Choroid plexus epithelial cell (primary cell): ENCODE results near the gene OR51E2.

Source experiments
- DNase-seq: peaks from one replicate; pipeline ENCODE4 v3.0.0-alpha.2; 2010; ENCODE audit warnings: low read depth
- H3K4me3 ChIP-seq: 2 replicates; pipeline ENCODE4 v1.5.1; 2011; ENCODE audit warnings: low read depth, mild to moderate bottlenecking, control low read depth, low read length, moderate library complexity
- TF ChIP-seq, protein P1 (sequence below): conservative IDR thresholded peaks from 2 replicates; pipeline ENCODE4 v1.5.1; 2011; ENCODE audit warnings: low read depth, mild to moderate bottlenecking, control low read depth, inconsistent platforms, low read length, moderate library complexity

OR51E2 gene

GRCh38 chr11:4664183-4664582 lies 33.5 kb downstream of the OR51E2 start:
- TF ChIP-seq, protein P1, sequence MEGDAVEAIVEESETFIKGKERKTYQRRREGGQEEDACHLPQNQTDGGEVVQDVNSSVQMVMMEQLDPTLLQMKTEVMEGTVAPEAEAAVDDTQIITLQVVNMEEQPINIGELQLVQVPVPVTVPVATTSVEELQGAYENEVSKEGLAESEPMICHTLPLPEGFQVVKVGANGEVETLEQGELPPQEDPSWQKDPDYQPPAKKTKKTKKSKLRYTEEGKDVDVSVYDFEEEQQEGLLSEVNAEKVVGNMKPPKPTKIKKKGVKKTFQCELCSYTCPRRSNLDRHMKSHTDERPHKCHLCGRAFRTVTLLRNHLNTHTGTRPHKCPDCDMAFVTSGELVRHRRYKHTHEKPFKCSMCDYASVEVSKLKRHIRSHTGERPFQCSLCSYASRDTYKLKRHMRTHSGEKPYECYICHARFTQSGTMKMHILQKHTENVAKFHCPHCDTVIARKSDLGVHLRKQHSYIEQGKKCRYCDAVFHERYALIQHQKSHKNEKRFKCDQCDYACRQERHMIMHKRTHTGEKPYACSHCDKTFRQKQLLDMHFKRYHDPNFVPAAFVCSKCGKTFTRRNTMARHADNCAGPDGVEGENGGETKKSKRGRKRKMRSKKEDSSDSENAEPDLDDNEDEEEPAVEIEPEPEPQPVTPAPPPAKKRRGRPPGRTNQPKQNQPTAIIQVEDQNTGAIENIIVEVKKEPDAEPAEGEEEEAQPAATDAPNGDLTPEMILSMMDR, result no peak
- H3K4me3 ChIP-seq, result no peak overlapping the region
- DNase-seq, result no peak

- no peak for DNase-seq
- no peak overlapping the region for H3K4me3 ChIP-seq
- TF ChIP-seq, protein P1, result no peak
Measured at GRCh38 chr11:4662876-4663275, 34.8 kb downstream of the OR51E2 start.

- peak; percentile 14 for DNase-seq
- H3K4me3 ChIP-seq, result no peak overlapping the region
- TF ChIP-seq, protein P1, result no peak
Measured at GRCh38 chr11:4658629-4659445, 38.8 kb downstream of the OR51E2 start.

DNA sequence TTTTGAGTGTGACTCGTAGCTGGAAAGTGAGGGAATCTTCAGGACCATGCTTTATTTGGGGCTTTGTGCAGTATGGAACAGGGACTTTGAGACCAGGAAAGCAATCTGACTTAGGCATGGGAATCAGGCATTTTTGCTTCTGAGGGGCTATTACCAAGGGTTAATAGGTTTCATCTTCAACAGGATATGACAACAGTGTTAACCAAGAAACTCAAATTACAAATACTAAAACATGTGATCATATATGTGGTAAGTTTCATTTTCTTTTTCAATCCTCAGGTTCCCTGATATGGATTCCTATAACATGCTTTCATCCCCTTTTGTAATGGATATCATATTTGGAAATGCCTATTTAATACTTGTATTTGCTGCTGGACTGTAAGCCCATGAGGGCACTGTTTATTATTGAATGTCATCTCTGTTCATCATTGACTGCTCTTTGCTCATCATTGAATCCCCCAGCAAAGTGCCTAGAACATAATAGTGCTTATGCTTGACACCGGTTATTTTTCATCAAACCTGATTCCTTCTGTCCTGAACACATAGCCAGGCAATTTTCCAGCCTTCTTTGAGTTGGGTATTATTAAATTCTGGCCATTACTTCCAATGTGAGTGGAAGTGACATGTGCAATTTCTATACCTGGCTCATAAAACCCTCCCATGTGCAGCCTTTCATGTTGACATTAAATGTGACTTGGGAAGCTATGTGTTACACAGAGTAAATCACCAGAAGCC lies 42.9 kb downstream of the OR51E2 start:
- no peak for DNase-seq
- no peak overlapping the region for H3K4me3 ChIP-seq
- TF ChIP-seq, protein P1, result no peak

DNA sequence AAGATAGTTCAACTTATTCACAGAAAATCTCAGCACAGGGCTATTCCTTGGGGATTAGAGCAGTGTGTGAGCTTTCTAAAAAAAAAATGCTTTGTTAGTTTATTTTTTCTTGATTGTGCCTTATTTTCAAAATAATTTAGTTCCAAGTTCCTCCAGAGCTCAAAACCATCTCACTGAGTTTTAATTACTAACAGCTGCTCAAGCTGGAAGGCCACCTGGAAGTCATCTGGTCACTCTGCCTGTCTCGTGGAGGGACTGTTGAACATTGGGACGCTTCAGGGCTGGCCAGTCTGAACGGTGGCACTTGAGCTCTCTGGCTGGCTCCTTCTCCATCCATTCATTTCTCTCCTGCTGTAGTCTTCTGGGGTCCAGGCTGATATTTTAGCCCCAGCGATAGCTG lies 49.9 kb downstream of the OR51E2 start:
- TF ChIP-seq, protein P1, result no peak
- no peak overlapping the region for H3K4me3 ChIP-seq
- DNase-seq, result no peak

DNA sequence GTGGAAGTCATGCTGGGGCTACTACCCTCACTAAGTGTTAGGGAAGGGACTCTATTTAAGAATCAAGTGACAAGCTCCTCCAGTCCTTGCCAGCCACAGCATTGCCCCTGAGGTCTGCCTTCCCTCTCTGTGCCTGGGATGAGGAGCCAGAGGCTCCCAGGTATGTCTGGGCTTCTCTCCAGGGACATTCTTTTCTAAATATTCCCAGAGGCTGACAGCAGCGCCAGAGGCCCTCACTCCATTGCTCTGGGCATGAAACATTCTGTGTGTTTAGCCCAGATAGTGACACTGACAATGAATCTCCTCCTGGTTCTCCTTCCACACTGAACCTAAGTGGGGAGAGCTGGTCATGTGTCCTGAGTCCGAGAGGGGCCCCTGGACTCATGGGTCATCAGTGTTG lies 51.7 kb downstream of the OR51E2 start:
- TF ChIP-seq, protein P1, result no peak
- H3K4me3 ChIP-seq, result no peak overlapping the region
- no peak for DNase-seq
